GM18517 (cell line): ENCODE results near the gene VASH2.
"Not testable (repeated sequence)": the region's sequence is repeated elsewhere in the genome, so short reads cannot be mapped to it uniquely, and the experiment has no call there.

Experiments used
- ATAC-seq: cut with Tn5 transposase; IDR thresholded peaks from one replicate; pipeline ENCODE4 v1.9.1; 2021; ENCODE audit warnings: mild to moderate bottlenecking, moderate library complexity; ENCODE audit not compliant: unreplicated experiment

The VASH2 gene

DNA sequence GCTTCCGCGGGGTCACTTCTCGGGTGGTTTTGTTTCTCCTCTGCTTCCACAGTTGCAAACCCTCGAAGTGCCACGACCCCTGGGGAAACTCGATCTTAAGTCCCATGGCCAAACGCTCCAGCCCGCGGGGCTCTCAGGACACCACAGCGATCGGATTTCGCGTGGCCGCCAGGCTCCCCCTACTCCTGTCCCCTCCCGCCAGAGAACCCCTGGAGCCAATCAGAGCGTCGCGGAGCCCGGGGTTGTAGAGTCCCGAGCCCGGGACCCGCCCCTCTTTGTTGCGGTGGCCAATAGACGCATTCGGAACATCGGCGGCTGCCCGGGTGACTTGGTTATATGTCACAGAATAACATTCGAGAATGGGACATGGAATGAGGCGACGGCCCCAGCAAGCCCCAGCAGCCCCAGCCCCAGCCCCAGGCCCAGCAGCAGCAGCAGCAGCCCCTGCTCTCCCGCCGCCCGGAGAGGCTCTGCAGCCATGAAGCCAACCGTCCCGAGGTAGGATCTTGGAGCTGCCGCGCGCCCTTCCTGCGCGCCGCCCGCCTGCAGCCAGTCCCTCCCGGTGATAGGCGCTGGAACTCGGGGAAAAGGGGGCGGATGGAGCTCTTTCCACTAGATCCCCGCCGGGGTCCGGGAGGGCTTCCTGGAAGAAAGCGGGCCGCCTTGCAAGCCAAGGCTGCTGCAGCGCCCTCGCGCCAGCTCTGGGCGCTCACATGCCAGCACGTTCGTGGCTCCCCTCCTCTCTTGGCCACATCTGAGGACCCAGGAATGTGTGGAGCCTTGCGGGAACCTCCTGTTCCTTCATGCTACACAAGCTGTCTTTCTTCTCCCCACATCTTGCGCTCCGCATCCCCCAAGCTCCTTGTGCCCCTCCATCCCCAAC, at the start of gene VASH2:
Gene VASH2, plus strand, starts transcription at position 299 of the 883 bp plus-strand sequence. CDS start 1,002 bp downstream, outside the sequence.
- peak; percentile 87 for ATAC-seq

DNA sequence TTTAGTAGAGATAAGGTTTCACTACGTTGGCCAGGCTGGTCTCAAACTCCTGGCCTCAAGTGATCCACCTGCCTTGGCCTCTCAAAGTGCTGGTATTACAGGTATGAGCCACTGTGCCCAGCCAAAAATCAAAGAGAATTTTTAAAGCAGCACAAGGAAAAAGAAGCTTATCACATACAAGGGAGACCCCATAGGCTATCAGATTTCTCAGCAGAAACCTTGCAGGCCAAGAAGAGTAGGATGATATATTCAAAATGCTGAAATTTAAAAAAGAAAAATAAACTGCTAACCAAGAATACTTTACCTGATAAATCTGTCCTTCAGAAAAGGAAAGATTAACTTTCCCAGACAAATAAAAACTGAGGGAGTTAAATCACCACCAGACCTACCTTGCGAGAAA, 49.1 kb upstream of the VASH2 start:
- no peak for ATAC-seq

DNA sequence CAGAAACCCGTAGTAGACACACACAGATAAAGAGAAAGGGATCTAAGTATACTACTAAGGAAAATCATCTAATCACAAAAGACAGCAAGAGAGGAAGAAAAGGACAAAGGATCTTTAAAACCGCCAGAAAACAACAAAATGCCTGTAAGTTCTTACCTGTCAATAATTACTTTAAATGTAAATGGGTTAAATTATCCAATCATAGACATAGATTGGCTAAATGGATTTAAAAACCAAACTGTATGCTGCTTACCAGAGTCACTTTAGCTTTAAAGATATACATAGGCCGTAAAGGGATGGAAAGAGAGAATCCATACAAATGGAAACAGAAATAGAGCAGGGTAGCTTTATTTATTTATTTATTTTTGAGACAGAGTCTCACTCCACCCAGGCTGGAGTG, 48.3 kb upstream of the VASH2 start:
- no peak for ATAC-seq

DNA sequence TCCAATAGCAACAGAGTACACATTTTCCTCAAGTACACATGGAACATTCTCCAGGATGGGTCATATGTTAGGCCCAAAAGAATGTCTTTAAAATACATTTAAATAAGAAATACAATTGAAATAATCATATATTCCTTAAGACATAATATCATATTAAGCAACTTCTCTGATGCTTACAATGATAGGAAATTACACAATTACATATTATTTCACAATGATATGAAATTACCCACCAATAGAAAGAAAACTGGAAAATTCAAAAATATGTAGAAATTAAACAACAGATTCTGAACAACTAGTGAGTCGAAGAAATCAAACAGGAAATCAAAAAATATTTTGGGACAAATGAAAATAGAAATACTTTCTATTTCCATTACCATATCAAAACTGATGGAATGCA, 46.7 kb upstream of the VASH2 start:
- no peak for ATAC-seq

DNA sequence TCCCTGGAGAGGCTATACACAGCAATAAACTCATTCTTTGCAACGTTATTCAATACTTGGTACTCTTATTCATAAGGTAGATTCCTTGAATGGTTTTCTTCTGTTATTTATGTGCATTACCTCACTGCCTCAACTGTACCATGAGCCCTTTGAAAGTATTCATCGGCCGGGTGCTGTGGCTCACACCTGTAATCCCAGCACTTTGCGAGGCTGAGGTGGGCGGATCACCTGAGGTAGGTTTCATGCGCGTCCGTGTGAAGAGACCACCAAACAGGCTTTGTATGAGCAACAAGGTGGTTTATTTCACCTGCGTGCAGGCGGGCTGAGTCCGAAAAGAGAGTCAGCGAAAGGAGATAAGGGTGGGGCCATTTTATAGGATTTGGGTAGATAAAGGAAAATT, 42.3 kb upstream of the VASH2 start:
- not testable (repeated sequence) for ATAC-seq

DNA sequence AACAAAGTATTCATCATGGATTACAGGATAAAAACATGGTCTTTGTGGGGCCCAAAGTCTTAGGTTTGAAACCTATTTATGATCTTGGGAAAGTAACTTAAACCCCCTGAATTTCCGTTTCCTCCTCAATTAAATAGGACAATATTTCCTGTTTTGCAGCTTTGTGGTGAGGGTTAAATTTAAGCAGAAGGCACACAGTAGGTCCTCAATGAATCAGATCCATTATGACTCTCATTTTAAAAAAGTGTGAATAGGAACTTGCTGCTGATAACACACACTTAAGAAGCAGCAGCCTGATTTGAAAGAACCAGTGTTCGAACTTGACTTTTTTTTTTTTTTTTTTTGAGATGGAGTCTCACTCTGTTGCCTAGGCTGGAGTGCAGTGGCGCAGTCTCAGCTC, 41.4 kb upstream of the VASH2 start:
- ATAC-seq, result no peak

DNA sequence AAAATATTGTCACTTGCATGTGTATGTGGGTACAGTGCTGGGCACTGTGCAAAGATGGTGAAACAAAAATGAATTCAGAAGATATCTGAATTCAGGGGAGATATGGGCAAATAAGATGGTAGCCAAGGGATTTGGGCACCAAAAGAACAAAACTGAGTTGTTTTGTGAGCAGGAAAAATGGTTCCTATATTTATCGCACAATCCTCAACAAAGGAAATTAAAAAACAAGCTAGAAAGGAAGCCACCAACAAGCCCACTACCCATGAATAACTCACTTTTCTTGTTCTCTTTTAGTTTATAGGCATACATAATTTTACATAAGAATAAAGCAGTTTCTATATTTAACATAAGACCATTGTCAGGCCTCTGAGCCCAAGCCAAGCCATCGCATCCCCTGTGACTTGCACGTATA, 40.7 kb upstream of the VASH2 start:
- no peak for ATAC-seq

DNA sequence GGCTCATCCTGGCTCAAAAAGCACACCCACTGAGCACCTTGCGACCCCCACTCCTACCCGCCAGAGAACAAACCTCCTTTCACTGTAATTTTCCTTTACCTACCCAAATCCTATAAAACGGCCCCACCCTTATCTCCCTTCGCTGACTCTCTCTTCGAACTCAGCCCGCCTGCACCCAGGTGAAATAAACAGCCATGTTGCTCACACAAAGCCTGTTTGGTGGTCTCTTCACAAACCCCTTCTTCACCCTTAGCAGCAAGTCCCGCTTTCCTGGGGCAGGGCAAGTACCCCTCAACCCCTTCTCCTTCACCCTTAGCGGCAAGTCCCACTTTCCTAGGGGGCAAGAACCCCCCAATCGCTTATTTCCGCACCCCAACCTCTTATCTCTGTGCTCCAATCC, 40.1 kb upstream of the VASH2 start:
- not testable (repeated sequence) for ATAC-seq

DNA sequence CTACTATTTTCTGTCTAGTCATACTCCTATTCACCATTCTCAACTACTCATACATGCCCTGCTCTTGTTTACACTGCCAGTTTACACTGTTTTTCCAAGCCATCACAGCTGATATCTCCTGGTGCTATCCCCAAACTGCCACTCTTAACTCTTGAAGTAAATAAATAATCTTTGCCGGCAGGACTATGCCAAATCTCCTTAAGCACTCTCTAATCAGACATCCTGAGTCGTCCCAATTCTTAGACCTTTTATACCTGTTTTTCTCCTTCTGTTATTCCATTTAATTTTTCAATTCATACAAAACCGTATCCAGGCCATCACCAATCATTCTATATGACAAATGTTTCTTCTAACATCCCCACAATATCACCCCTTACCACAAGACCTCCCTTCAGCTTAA, 36.7 kb upstream of the VASH2 start:
- not testable (repeated sequence) for ATAC-seq

DNA sequence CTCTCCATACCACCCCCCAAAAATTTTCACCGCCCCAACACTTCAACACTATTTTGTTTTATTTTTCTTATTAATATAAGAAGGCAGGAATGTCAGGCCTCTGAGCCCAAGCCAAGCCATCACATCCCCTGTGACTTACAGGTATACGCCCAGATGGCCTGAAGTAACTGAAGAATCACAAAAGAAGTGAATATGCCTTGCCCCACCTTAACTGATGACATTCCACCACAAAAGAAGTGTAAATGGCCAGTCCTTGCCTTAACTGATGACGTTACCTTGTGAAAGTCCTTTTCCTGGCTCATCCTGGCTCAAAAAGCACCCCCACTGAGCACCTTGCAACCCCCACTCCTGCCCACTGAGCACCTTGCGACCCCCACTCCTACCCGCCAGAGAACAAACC, 36.2 kb upstream of the VASH2 start:
- not testable (repeated sequence) for ATAC-seq

DNA sequence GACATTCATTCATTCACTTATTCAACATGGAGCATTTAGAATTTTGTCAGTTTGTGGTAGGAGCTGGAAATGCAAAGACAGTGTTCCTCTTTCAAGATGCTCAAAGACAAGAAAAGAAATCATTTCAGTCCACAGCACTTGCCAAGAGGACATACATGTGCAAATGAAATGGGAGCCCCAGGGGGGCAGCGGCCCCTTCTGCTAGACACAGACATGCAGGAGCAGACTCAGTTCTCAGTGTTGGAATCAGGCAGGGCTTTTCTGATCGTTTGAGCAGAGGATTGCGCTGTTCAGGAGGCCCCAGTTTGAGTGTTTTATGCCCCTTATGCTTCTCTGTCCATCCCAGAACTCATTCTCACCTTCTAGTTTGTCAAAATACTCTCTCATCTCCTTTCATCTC, 35.6 kb upstream of the VASH2 start:
- no peak for ATAC-seq

DNA sequence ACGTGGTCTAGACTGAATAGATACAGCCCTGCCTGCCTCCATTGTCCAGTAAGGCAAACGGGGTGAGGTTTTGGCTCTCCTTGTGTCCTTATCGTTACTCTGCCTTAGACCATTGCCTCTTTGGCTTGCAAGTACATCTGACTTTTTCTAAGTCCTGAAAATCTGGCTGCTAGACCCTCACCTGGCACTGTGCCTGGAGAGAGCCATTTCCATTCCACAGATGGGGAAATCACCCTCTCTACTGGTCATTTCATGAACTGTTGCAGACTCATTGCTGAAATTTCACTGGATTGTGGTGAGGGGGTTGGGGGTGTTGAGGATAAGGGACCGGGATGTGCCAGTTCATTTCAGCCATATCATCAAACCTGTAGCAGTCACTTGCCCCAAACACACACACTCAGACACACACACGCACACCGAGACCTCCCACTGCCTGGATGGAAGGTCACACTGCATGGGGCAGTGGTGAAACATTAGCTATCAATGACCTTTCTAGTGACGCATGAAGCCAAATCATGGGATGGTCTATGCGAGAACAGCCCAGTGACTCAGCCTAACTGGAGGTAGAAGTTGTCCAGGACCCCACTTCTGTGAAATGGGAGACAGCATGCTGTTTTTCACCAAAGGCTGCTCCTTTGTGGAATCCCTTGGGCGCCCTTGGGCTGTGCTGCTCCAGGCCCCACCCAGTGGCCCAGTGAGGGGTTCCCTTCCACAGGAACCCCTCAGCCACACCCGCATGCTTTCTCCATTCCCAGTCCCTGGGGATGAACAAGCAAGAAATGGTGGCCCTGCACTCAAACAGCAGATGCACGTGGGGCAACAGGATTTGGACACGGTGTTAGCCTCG, 34.9 kb upstream of the VASH2 start:
- ATAC-seq, result no peak

DNA sequence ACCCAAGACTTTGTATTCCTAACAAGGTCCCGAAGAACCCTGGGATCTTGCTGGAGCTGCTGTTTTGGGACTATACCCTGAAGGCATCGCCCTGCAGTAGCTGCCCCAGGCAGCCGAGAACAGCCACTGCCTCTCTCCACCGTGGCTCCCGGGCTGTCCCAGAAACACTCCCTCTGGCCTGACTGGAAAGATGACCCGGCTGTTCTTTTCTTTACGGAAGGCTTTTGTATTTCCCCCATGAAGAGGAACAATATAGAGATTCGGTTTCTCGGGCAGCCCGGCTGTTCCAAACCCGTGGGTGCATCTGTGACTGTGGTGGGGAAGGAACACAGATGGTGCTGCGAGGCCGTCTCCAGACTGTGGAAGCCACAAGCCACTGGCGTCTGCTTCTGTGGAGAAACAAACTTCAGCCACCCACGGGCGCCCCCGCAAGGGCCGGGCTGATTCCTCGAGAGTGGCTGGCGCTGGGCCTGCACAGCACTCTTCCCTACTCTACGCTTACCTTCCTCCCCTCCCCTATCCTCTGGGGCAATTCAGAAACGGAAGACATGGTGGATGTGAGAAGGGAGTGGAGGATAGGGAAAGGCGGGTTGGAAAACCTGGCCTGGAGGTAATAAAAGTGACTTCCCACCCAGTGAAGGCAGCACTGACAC, 33.7 kb upstream of the VASH2 start:
- no peak for ATAC-seq

DNA sequence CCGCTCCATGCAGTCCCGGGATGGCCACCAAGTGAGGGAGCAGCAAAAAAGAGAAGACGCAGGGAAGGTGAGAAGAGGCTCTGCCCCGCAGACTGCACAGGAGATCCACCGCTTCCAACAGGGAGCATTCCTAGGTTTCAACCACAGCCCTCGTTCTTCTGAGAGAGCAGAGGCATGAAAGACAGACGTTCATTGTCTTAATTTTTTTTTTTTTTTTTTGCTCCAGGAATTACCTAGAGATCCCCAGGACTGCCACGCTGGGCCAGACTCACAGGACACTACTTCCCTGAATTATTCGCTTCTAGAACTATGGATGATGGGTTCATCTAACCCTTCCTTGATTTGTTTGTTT, 33.2 kb upstream of the VASH2 start:
- ATAC-seq, result no peak

DNA sequence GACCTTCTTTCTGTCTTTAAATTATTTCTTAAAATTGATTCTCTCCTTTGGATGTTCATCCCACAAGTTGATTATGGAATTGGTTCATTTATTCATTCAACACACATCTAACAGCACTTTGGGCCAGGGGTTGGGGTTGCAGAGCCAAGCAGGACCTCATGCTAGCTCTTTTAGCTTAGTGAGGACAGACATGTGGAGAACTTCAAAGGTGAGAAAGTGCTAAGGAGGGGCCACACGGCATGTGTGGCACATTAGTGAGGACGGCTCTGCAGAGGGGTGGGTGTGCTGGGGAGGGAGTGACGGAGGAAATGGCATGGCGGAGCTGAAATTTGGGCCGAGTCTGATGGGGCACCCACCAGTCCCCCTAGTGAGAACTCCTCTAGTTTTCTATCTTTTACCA, 32.5 kb upstream of the VASH2 start:
- ATAC-seq, result no peak

DNA sequence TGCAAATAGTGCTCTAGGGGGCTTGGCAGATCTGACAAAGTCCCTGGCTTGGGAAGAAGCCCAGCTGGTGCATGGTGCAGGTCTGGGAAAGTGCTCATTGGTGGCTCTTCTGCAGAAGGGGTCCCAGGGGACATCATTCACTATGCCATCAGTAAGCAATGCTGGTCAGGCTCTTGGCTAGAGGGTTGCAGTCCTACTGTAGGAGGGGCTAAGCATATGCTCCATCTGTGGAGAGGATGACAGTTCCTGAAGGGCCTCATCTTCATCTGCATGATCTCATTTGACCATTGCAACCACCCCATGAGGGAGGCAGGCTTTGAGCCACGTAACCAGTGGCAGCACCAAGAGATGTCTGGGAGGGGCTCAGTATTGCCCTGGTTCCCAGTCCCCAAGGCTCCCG, 31.5 kb upstream of the VASH2 start:
- no peak for ATAC-seq

DNA sequence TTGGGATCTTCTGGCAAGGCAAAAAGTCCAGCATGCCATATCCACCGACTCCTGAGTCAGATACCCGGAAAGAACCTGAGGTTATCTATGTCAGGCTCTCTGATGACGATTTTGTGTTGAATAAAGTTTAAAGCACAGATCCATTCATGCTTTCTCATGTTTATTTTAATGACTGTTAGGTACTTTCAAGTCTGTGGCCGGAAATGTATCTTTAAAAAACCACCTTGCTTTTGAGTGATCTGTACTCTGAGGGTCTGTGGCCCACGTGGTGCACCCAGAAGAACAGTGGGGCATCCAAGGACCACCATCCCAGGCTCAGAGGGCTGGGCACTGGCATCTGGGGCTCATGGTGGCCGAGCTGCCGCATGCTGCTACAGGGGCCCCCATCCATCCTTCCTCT, 30.1 kb upstream of the VASH2 start:
- no peak for ATAC-seq

DNA sequence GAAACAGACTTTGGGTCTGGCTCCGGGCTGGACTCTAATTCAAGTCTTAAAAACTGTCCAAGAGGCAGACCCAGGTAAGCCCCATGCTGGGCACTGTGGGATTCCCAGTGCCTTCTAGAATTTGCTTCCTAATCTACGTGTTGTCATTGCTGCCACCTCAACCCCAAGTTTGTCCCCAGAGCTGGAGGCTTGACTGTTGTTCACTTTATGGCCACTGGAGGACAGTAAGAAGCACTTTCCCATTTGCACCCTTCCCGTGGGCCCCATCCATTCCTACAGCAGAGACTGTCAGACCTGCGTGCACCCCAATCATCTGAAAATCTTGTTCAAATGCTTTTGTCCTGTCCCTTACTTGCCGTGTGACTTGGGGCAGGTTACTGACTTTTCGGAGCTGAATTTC, 29.4 kb upstream of the VASH2 start:
- no peak for ATAC-seq

DNA sequence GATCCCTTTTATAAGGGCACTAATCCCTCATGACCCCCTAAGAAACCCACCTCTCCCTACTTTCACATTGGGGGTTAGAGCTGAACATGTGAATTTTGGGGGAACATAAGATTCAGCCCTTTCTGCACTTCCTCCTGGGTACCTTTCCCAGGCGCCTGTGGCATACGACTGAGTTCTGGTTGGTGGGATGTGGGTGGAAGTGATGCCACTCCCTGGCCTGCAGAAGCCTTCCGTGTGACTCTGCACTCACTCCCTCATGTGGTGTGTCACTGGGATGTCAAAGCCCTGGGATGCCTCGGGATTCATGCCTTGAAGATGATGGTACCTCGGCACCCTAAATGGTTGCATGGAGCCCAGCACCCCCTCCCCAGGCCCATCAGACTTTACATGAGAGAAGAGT, 28.3 kb upstream of the VASH2 start:
- no peak for ATAC-seq

DNA sequence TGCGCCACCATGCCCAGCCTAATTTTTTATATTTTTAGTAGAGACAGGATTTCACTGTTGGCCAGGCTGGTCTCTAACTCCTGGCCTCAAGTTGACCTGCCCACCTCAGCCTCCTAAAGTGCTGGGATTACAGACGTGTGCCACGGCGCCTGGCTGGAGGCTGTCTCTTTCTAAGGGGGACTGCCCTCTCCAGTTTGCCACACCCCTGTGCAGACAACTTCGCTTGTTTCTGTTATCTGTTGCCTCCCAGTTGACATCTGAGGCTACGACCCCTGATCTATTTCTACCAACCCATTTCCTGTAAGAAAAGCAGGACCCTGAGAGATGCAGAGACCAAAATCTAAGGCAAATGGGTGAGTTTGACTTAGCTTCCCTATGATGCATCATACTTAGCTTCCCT, 24.0 kb upstream of the VASH2 start:
- no peak for ATAC-seq
